ENCODE results near the gene NRM. TPM values are rescaled to one million over a fixed set of nuclear protein-coding genes. Genes with fewer than 3 reads are reported as not detected.
A peak's percentile ranks its signal among the peaks of the same experiment; 100 is the strongest.

NRM gene
- total RNA-seq, 1 experiment from 2014 or later, result 31.2 TPM

DNA sequence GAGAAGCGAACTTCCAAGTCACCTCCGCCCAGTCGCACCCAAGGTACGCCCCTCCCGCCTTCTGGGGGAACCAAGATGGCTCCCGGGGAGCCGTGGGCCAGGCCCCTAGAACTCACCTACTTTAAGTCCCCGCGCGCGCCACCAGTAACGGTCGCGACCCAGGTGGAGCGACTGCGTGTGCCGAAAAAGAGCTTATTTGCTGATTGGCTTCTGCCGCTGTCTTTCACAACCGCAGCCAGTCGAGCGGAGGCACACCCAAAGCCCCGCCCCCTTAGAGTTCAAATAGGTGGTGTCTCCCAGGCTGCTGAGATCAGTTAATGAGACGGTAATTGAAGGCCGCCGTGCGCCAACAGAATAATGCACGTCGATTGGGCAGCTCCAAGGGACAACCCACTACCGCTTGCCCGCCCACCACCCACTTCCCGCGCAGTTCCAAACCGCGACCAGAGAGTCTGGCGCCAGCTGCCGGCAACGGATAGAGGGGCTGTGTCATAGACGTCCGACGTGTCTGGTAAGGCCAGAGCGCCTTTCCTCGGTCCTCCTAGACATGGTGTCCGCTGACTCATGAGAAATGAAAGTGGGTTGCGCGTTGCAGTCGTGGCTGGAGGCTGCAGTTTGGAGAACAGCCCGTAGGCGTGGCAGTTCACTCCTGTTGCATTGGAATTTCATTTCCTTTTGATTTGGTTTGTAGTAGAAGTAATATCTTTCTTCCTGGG is 26.5 kb upstream of the NRM start, which contains the start of gene MDC1 (continued):
- peak; percentile 56; the same call in 1 of the 2 replicates for TF ChIP-seq FOXP4 (CRISPR knock-in tag; IDR thresholded peaks at IDR 0.05)
- TF ChIP-seq ZNF263 (CRISPR knock-in tag; IDR thresholded peaks at IDR 0.05; ENCODE audit: low read depth), result no peak
- no peak for TF ChIP-seq GTF2I (CRISPR knock-in tag; conservative IDR thresholded peaks at IDR 0.05)
- peak; percentile 28; the same call in 1 of the 2 replicates for TF ChIP-seq HMGXB4 (CRISPR knock-in tag; IDR thresholded peaks at IDR 0.05)
- no peak for TF ChIP-seq ZNF396 (CRISPR knock-in tag; IDR thresholded peaks at IDR 0.05; ENCODE audit: borderline replicate concordance)
- no peak for TF ChIP-seq IRF2 (CRISPR knock-in tag; IDR thresholded peaks at IDR 0.05; ENCODE audit: borderline replicate concordance, low read depth)
- TF ChIP-seq CREB1 (CRISPR knock-in tag; IDR thresholded peaks at IDR 0.05), result peak; percentile 60; the same call in 1 of the 2 replicates
- TF ChIP-seq ZSCAN18 (CRISPR knock-in tag; IDR thresholded peaks at IDR 0.05), result no peak
- peak; percentile 99 for TF ChIP-seq E2F5 (CRISPR knock-in tag; IDR thresholded peaks at IDR 0.05)
- no peak for TF ChIP-seq ATF1 (CRISPR knock-in tag; IDR thresholded peaks at IDR 0.05)
- TF ChIP-seq, protein P1, sequence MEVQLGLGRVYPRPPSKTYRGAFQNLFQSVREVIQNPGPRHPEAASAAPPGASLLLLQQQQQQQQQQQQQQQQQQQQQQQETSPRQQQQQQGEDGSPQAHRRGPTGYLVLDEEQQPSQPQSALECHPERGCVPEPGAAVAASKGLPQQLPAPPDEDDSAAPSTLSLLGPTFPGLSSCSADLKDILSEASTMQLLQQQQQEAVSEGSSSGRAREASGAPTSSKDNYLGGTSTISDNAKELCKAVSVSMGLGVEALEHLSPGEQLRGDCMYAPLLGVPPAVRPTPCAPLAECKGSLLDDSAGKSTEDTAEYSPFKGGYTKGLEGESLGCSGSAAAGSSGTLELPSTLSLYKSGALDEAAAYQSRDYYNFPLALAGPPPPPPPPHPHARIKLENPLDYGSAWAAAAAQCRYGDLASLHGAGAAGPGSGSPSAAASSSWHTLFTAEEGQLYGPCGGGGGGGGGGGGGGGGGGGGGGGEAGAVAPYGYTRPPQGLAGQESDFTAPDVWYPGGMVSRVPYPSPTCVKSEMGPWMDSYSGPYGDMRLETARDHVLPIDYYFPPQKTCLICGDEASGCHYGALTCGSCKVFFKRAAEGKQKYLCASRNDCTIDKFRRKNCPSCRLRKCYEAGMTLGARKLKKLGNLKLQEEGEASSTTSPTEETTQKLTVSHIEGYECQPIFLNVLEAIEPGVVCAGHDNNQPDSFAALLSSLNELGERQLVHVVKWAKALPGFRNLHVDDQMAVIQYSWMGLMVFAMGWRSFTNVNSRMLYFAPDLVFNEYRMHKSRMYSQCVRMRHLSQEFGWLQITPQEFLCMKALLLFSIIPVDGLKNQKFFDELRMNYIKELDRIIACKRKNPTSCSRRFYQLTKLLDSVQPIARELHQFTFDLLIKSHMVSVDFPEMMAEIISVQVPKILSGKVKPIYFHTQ (CRISPR knock-in tag; IDR thresholded peaks at IDR 0.05), result no peak
- TF ChIP-seq JAZF1 (CRISPR knock-in tag; IDR thresholded peaks at IDR 0.05), result no peak
- TF ChIP-seq, protein P2, sequence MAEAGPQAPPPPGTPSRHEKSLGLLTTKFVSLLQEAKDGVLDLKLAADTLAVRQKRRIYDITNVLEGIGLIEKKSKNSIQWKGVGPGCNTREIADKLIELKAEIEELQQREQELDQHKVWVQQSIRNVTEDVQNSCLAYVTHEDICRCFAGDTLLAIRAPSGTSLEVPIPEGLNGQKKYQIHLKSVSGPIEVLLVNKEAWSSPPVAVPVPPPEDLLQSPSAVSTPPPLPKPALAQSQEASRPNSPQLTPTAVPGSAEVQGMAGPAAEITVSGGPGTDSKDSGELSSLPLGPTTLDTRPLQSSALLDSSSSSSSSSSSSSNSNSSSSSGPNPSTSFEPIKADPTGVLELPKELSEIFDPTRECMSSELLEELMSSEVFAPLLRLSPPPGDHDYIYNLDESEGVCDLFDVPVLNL (CRISPR knock-in tag; IDR thresholded peaks at IDR 0.05; ENCODE audit: borderline replicate concordance, low read depth), result peak; percentile 90
- no peak for TF ChIP-seq SOX15 (CRISPR knock-in tag; IDR thresholded peaks at IDR 0.05)

- Mint-ChIP-seq H3K4me3 (peak overlapping the region; percentile 99), H3K4me1 (peaks cover 28% of the 10 kb centered on the region), H3K36me3 (peaks cover 51% of the 10 kb centered on the region), H3K27me3 (ENCODE audit: low read depth) (no peaks in the 10 kb centered on the region), H3K9me3 (no peaks in the 10 kb centered on the region), H3K27ac (peak overlapping the region; percentile 97)
- ChIA-PET POLR2A (interaction anchor here (0.6 to 1.7 kb wide), 17 partner anchors 10 to 166 kb away, joined by 3 to 19 read pairs (median 4); partner anchors contain the start of genes DHX16, GNL1, IER3 and NRM), CTCF (interaction anchor here (0.6 to 2.4 kb wide), 15 partner anchors 13 to 386 kb away, joined by 3 to 26 read pairs (median 4); partner anchors contain the start of gene DHX16)
- no peak for ATAC-seq
- DNase-seq (ENCODE audit: low spot score), result no peak
- TF ChIP-seq, protein P3, sequence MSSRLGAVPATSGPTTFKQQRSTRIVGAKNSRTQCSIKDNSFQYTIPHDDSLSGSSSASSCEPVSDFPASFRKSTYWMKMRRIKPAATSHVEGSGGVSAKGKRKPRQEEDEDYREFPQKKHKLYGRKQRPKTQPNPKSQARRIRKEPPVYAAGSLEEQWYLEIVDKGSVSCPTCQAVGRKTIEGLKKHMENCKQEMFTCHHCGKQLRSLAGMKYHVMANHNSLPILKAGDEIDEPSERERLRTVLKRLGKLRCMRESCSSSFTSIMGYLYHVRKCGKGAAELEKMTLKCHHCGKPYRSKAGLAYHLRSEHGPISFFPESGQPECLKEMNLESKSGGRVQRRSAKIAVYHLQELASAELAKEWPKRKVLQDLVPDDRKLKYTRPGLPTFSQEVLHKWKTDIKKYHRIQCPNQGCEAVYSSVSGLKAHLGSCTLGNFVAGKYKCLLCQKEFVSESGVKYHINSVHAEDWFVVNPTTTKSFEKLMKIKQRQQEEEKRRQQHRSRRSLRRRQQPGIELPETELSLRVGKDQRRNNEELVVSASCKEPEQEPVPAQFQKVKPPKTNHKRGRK (CRISPR knock-in tag; IDR thresholded peaks at IDR 0.05; ENCODE audit: borderline replicate concordance), result no peak
- TF ChIP-seq SMAD3 (CRISPR knock-in tag; IDR thresholded peaks at IDR 0.05; ENCODE audit: borderline replicate concordance), result peak; percentile 31; the same call in 1 of the 2 replicates
Measured at GRCh38 chr6:30716879-30717128, 26.0 kb upstream of the NRM start.

All from WTC11 (cell line).